Esophagus (tissue), 2 donors: ENCODE measurements around the gene COL5A2. TPM values are rescaled to one million over a fixed set of nuclear protein-coding genes. Genes with fewer than 3 reads are reported as not detected.

Experiments used
- H3K27ac ChIP-seq, 2 donors: one replicate each; pipeline ENCODE4 v1.5.1; 2013; ENCODE audit warnings: low read depth in 2 of 2, mild to moderate bottlenecking in 2 of 2, inconsistent platforms in 1 of 2, low read length in 1 of 2, moderate library complexity in 1 of 2
- H3K27me3 ChIP-seq, 2 donors: one replicate each; pipeline ENCODE4 v1.6.1; 2013; ENCODE audit warnings: low read length in 2 of 2, control low read depth in 1 of 2, mild to moderate bottlenecking in 1 of 2; ENCODE audit not compliant: insufficient read depth in 2 of 2, control insufficient read depth in 1 of 2
- H3K36me3 ChIP-seq, 2 donors: one replicate each; pipeline ENCODE4 v1.6.1; 2013; ENCODE audit warnings: low read length in 1 of 2; ENCODE audit not compliant: control insufficient read depth in 2 of 2, insufficient read depth in 2 of 2
- H3K4me1 ChIP-seq, 2 donors: one replicate each; pipeline ENCODE4 v1.6.1; 2013; ENCODE audit warnings: low read length in 1 of 2; ENCODE audit not compliant: control insufficient read depth in 2 of 2, insufficient read depth in 2 of 2
- H3K4me3 ChIP-seq, 2 donors: one replicate each; pipeline ENCODE4 v1.5.1; 2013; ENCODE audit warnings: low read length in 2 of 2, mild to moderate bottlenecking in 2 of 2, low read depth in 1 of 2, moderate library complexity in 1 of 2
- H3K9me3 ChIP-seq, 2 donors: one replicate each; pipeline ENCODE4 v1.6.1; 2013; ENCODE audit warnings: mild to moderate bottlenecking in 2 of 2, low read depth in 1 of 2, low read length in 1 of 2, moderate library complexity in 1 of 2; ENCODE audit not compliant: control insufficient read depth in 2 of 2, insufficient read depth in 1 of 2
- whole genome bisulfite sequencing, 2 donors: extraction: QIAGEN DNeasy Blood & Tissue Kit; methylation state at CpG; one replicate each; pipeline ENCODE4 v1.1.7; 2013; 5-methylcytosine and 5-hydroxymethylcytosine counted together
- polyA plus RNA-seq, 2 donors: library from polyadenylated mRNA; stranded (reverse); fragments of 200-250 nt; gene quantifications; one replicate each; pipeline ENCODE4 v1.2.3, GENCODE V29; 2013
- donor health status: healthy with polysubstance abuse.
- donor health status: Bipolar disorder and iron deficiency.

The COL5A2 gene
- polyA plus RNA-seq, 2 donors, result 5.5 to 6.7 TPM

- Histone ChIP-seq H3K27ac (peak overlapping the region in 1 of 2 donors; percentile 60), H3K4me1 (no peaks in the 10 kb centered on the region), H3K4me3 (no peak overlapping the region), H3K9me3 (no peaks in the 10 kb centered on the region), H3K36me3 (no peaks in the 10 kb centered on the region), H3K27me3 (no peaks in the 10 kb centered on the region)
- 11 to 20% methylated on average over 7 of the region's 7 CpGs for whole genome bisulfite sequencing, 2 donors
These were observed 30.9 kb upstream of the COL5A2 start for GRCh38 chr2:189210250-189211087.

DNA sequence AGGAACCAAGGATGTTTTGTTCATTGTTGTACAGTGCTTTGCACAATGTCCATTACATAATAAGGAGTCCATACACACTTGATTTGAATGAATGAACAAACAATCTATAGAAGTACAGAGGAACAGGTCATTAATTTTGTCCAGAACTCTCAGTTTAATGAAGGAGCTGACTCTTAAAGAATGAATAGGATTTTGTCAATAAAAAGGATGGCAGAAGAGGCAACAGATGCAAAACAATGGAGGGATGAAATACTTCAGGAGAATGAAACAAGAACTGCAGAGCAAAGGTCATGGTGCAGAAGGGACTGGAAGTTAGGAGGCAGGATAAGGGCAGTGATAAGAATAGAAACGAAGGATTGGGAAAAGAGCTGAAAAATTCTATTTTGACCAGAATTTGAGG lies 28.7 kb upstream of the COL5A2 start:
- Histone ChIP-seq H3K27me3 (no peaks in the 10 kb centered on the region), H3K27ac (no peak overlapping the region), H3K4me1 (no peaks in the 10 kb centered on the region), H3K4me3 (no peak overlapping the region), H3K36me3 (no peaks in the 10 kb centered on the region), H3K9me3 (no peaks in the 10 kb centered on the region)
- WGBS, 2 donors, result 58 to 63% methylated on average over 1 of the region's 1 CpG

- Histone ChIP-seq H3K27ac (no peak overlapping the region), H3K9me3 (no peaks in the 10 kb centered on the region), H3K36me3 (no peaks in the 10 kb centered on the region), H3K4me3 (no peak overlapping the region), H3K4me1 (no peaks in the 10 kb centered on the region), H3K27me3 (no peaks in the 10 kb centered on the region)
- WGBS, 2 donors, result 44 to 57% methylated on average over 3 of the region's 3 CpGs
These were observed 24.9 kb upstream of the COL5A2 start for GRCh38 chr2:189204322-189204941.

DNA sequence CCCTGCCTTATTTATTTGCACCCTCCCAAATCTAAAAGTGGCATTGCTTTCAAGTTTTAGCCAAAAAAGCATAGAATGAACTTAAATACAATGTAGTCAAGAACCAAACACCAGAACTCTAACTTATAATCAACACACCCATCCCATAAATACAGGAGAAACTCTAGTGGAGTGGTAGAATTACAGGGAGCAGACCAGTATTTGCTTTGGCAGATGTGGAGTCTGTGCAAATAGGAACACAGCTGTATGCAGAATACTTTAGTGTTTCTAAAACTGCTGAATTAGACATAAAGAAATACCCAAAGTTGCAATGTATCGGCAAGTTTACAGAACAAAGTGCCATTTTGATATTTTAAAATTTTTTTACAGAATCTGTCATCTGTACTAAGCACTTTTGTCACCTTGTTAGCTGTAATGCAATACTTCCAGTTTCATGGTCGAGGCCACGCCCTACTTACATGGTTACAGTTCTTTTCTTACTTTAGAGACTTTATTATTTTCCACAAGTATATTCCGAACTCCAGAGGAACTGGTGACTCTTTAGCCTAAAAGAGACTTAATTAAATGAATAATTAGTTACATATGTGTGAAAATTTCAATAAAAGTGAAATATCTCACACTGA lies 23.7 kb upstream of the COL5A2 start:
- 83 to 85% methylated on average over 4 of the region's 4 CpGs for WGBS, 2 donors
- Histone ChIP-seq H3K9me3 (no peaks in the 10 kb centered on the region), H3K4me3 (no peak overlapping the region), H3K4me1 (no peaks in the 10 kb centered on the region), H3K27ac (no peak overlapping the region), H3K27me3 (no peaks in the 10 kb centered on the region), H3K36me3 (no peaks in the 10 kb centered on the region)

DNA sequence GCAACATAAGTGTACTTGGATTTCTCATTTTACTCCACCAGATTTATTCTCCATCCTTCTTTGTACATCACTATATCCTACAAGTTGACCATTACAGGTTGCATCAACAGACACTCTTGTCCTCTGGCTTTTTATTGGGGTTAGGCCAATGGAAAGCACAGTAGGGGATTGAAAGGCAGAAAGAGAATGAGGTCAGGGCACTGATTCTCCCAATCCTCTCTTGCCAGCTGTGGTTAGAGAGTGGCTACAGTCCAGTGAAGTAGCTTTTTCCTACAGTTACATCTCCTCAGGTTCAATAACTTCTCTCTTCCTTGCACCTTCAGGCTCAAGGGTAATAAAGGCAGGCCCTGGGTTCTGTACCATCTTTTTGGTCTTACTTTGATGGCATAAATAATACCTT lies 20.2 kb upstream of the COL5A2 start:
- no peaks in the 10 kb centered on the region for H3K27me3 ChIP-seq
- no peaks in the 10 kb centered on the region for H3K4me1 ChIP-seq
- H3K27ac ChIP-seq, result no peak overlapping the region
- no peak overlapping the region for H3K4me3 ChIP-seq
- no peaks in the 10 kb centered on the region for H3K36me3 ChIP-seq
- no peaks in the 10 kb centered on the region for H3K9me3 ChIP-seq

GRCh38 chr2:189192766-189193165 lies 13.2 kb upstream of the COL5A2 start:
- 92 to 97% methylated on average over 1 of the region's 1 CpG for WGBS, 2 donors
- Histone ChIP-seq H3K4me1 (no peaks in the 10 kb centered on the region), H3K4me3 (no peak overlapping the region), H3K9me3 (no peaks in the 10 kb centered on the region), H3K27me3 (no peaks in the 10 kb centered on the region), H3K27ac (no peak overlapping the region), H3K36me3 (no peaks in the 10 kb centered on the region)

DNA sequence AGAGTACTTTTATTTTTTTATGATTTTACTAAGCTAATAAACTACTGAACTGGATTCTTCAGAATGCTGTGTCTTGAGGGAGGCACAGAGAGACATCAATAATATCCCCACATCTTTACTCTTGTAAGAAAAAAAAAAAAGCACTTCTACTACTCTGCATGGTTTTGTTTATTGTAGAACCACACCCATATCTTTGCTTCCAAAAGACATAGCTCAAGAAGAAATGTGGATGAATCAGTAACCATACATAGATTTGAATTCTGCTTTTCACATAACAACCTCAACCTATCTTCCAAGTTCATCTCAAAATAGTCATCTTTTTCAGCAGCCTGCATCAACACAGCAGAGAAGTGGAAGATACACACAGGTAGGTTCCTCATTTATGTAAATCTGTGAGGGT lies 12.2 kb upstream of the COL5A2 start:
- H3K27me3 ChIP-seq, result no peaks in the 10 kb centered on the region
- H3K4me3 ChIP-seq, result no peak overlapping the region
- H3K27ac ChIP-seq, result no peak overlapping the region
- H3K4me1 ChIP-seq, result no peaks in the 10 kb centered on the region
- no peaks in the 10 kb centered on the region for H3K36me3 ChIP-seq
- no peaks in the 10 kb centered on the region for H3K9me3 ChIP-seq

DNA sequence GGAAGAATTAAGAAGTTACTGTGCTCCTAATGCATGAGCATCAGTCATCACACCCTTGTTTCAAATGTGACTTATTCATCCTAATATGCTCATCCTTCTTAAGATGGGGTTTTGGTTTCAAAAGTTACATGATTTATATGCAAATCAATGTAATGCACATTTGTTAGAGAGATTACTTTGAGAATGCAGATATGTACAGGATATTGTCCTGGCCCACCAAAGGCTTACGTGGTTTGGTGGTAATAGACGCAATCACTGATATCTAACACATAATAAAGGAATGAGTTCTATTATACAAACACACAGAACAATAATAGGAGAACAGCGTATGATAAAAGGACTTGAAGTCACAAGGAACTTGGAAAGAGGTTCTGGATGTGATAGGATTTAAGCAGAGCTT lies 11.1 kb upstream of the COL5A2 start:
- Histone ChIP-seq H3K36me3 (no peaks in the 10 kb centered on the region), H3K27me3 (no peaks in the 10 kb centered on the region), H3K27ac (no peak overlapping the region), H3K4me3 (no peak overlapping the region), H3K9me3 (no peaks in the 10 kb centered on the region), H3K4me1 (no peaks in the 10 kb centered on the region)
- 73 to 74% methylated on average over 3 of the region's 3 CpGs for WGBS, 2 donors

- Histone ChIP-seq H3K4me1 (no peaks in the 10 kb centered on the region), H3K36me3 (no peaks in the 10 kb centered on the region), H3K4me3 (no peak overlapping the region), H3K9me3 (no peaks in the 10 kb centered on the region), H3K27ac (no peak overlapping the region), H3K27me3 (no peaks in the 10 kb centered on the region)
- 41 to 56% methylated on average over 3 of the region's 3 CpGs for WGBS, 2 donors
These were observed 8.7 kb upstream of the COL5A2 start for GRCh38 chr2:189188115-189188805.
